HuH-7 (cell line): ENCODE data around the gene CYP4F22.
A peak's percentile ranks its signal among the peaks of the same experiment; 100 is the strongest.

Source experiments
- DNase-seq: peaks from one replicate; pipeline ENCODE4 v3.0.0; 2011; ENCODE audit warnings: low spot score

CYP4F22 gene

DNA sequence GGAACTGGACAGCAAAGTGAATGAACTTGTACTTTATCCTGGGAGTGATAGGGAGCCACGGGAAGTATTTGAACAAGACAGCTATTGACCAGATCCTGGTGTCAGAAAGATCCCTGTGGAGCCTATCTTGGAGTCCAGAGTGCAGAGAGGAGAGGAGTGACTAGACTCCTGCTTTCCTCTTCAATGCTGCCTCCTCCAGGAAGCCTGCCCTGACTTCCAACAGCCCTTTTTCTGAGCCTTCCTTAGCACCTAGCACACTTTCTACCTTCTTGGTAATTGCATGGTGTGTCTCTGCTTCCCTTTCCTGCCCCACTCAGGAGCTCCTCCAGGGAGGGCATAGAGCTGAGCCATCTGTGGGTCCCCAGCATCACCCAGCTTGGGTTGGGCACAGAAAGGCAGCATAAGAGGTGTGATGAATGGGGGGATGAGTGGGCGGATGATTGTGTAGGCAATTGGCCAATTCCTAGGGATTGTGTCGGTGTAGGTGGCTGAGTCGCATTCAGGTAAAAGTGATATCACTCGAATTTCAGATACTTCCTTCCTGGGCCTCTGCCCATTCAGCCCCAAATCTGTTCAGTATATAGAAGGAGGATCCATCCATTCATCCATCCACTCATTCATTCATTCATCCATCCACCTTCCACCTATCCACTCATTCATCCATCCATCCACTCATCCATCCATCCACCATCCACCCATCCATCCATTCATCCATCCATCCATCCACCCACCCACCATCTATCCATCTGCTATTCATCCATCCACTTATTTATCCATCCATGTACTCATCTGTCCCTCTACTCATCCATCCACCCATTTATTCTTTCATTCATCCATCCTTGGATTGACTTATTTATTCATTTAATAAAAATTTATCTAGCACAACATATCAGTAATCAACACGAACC is 26.9 kb downstream of the CYP4F22 start:
- no peak for DNase-seq

DNA sequence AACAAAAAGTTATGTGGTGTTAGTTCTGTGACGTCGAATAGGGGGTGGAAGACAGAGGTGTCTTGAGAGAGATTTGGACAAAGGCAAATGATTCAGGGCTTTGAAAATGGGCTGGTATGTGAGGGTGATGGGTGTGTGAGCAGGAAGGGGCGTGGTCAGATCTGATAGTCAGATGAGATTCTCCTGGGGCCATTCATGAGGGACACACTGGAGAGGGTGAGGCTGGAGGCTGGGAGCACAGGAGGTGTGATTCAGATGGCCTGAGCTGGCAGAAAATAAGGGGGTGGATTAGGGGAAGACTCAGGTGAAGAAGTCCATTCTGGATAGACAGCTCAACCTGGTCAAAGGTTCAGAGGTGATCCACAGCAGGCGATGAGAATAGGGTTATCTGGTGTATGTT is 28.0 kb downstream of the CYP4F22 start:
- DNase-seq: no peak

DNA sequence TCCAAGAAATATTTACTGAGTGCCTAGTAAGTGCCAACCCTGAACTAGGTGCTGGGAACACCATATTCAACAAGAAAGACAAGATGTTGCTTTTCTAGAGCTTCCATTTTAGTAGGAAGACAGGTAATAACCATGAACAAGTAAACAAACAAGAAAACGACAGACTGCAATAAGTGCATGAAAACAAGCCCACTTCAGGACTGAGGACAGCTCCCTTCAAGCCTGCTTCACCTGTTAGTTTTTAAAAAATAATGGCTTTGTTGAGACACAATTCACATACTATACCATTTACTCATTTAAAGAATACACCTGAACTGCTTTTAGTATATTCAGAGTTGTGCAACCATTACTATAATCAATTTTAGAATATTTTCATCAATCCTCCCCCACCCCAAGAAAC is 30.4 kb downstream of the CYP4F22 start:
- DNase-seq: no peak

DNA sequence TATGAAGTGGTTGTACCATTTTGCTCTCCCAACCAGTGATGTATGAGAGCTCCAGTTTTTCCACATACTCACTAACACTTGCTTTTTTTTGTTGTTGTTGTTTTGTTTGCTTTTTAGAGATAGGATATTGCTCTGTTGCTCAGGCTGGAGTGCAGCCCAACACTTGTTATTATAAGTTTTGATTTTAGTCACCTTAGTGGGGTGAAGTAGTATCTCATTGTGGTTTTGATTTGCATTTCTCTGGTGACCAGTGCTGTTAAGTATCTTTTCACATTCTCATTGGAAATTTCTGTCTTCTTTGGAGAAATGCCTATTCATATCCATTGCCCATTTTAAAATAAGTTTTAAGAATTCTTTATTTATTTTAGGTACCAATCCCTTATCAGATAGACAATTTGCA is 31.3 kb downstream of the CYP4F22 start:
- DNase-seq: no peak

DNA sequence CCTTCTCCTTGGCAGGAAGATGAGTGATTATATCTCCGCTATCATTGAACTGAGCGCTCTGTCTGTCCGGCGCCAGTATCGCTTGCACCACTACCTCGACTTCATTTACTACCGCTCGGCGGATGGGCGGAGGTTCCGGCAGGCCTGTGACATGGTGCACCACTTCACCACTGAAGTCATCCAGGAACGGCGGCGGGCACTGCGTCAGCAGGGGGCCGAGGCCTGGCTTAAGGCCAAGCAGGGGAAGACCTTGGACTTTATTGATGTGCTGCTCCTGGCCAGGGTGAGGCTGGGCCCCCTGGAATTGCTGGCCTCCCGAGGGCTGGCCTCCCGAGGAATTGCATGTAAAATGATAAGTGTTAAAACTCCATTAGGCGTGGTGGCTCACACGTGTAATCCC is 32.1 kb downstream of the CYP4F22 start:
- DNase-seq: peak; percentile 30

DNA sequence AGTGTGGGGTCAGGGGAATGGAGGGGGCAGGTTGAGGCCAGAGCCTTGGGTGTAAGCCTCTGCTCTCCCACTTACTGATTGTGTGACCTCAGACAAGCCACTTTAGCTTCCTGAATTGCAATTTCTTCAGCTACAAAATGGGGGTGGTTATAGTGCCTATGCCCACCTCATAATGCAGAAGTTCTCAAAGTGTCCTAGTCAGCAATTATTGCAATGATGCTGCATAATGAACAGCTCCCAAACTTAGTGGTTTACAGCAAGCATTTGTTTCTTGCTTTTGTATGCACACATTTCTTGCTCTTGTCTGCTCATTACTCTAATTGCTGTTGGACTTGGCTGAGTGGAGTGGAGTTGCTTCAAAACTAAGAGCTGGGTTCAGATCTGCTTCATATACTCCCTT is 36.0 kb downstream of the CYP4F22 start:
- DNase-seq: no peak

DNA sequence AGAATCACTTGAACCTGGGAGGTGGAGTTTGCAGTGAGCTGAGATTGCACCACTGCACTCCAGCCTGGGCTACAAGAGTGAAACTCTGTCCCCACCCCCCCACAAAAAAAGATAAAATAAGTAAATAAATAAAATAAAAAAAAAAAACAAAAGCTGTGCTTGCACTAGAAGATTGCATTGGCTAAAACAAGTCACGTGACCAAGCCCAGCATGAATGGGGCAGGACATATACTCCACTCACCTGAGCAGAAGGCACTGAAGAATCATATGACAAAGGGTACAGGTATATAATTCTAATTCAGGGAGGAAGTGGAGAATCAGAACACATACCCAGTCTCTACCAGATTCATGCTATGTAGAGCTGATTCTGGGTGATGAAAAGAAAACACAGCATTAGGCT is 36.6 kb downstream of the CYP4F22 start:
- no peak for DNase-seq

DNA sequence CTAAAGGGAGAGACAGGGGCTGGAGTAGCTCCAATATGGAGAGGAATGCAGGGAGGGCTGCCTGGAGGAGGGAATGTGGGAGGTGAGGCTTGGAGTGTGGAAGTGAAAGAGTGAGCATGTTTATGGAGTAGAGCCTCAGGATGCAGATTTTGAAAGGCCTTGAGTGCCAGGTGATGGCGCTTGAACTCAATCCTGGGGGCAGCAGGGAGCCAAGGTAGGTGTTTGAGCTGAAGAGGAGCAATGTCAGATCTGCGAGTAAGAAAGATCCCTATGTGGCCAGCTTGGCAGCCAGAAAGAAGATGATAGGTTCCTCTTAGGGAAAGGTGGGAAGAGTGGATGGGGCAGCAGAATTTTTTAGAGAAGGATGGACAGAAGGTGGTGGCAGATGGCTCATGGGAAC is 40.3 kb downstream of the CYP4F22 start:
- no peak for DNase-seq

DNA sequence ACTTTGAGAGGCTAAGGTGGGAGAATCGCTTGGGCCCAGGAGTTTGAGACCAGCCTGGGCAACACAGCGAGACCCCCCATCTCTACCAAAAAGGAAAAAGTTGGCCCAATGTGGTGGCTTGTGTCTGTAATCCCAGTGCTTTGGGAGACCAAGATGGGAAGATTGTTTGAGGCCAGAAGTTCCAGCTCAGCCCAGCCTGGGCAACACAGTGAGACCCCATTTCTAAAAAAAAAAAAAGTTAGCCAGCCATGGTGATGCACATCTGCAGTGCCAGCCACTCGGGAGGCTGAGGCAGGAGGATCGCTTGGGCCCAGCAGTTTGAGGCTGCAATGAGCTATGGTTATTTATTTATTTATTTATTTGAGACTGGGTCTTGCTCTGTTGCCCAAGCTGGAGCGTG is 41.3 kb downstream of the CYP4F22 start:
- DNase-seq: no peak

DNA sequence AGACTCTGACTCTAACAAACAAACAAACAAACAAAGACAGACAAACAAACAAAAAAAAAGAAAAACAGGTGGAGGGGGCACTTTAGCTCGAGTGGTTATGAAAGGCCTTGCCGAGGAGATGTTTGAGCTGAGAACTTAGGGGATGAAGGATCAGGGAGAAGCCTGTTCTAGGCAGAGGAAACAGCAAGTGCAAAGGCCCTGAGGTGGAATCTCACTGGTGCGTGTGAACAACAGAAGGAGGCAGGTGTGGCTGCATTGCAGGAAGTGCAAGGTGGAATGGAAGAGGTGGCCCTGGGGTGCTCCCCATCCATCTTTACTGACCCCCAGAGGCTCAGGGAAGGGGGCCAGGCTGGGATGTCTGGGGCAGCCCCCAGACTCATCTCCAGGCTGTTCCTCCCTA is 41.9 kb downstream of the CYP4F22 start:
- DNase-seq: no peak

DNA sequence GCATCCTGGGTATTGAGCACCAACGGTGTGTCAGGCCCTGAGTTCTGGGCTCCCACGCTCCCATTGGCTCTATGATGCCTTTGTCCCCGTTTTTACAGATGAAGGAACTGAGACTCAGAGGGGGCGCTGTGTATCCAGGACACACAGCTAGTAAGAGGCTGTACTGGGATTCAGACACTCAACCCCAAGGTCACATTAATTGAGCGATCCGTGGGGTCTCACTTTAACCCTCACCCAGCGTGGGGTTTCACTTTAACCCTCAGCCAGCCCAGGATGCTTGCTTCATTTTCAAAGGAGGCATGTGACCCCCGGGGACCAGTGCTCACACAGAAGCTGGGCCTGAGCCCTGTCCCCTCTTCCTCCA is 42.6 kb downstream of the CYP4F22 start:
- DNase-seq: no peak

DNA sequence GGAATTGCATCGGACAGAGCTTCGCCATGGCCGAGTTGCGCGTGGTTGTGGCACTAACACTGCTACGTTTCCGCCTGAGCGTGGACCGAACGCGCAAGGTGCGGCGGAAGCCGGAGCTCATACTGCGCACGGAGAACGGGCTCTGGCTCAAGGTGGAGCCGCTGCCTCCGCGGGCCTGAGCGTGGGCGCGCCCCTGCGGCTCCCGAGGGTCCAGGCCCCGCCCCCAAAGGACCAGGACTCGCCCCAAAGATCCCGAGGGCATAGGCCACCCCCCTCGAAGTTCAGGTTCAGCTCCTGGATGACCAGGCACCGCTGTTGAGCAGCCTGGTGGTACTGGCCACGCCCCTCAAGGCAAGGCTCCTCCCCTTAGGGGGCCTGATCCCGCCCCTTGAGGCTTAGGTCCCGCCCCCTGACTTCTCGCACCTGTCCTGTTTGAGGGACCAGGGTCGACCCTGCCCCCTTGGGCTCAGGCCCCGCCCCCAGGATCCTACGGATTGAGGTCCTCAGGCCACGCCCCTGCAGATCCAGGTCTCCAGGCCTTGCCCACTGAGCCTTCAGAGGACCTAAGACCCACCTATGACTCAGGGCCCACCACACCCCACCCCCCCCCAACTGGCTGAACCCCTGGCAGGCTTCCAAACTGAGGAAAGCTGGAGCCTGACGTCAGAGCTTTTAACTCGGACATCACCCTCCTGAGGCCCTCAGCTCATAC is 43.1 kb downstream of the CYP4F22 start:
- peak; percentile 31 for DNase-seq

DNA sequence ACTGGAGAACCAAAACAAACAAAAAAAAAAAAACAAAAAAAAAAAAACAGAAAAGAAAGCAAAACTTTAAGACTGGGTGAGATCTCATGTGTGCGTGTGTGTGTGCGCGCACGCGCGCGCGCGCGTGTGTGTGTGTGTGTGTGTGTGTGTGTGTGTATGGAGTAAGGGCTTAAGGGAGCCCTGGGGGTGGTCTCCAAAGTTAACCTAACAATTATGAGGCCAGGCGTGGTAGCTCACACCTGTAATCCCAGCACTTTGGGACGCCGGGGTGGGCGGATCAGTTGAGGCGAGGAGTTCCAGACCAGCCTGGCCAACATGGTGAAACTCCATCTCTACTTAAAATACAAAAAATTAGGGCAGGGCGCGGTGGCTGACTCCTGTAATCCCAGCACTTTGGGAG is 46.7 kb downstream of the CYP4F22 start:
- DNase-seq: no peak

DNA sequence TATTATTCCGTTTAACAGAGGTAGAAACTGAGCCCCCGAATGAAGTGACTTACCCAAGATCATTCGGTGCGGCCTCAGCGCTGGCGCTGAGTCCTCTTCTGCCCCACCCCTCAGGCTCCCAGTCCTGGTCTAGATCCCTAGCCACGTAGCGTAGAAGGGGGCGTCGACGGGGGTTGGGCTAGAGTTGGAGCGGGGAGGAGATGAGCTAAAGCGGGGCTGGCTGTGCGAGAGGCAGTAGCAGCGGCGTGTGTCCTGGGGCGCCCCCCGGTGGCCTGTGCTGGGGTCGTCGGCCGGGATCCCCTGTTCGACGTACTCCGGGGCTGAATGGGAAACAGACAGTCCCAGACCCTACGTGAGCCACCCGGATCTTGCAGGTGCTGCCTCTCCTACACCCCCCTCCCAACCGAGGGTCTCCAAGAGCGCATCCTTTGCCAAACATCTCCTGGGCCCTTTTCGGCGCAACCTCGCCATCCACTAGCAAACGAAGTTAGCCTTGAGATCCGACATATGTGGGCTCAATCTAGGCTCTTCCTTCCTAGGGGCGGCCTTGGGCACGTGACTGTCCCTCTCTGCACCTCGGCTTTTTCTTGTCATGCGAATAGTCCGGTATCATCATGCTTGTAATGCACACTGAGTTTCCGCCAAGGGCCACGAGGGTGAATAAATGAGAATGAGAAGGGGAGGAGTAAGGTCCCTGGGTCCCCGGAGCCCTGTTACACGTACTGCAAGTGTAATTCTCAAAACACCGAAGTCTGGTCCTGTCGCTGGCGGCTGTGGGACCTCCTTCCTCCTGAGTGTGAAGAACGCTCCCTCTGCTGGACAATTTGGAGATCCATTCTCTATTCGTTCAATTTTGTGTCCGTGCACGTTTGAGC is 47.7 kb downstream of the CYP4F22 start:
- peak; percentile 93 for DNase-seq

DNA sequence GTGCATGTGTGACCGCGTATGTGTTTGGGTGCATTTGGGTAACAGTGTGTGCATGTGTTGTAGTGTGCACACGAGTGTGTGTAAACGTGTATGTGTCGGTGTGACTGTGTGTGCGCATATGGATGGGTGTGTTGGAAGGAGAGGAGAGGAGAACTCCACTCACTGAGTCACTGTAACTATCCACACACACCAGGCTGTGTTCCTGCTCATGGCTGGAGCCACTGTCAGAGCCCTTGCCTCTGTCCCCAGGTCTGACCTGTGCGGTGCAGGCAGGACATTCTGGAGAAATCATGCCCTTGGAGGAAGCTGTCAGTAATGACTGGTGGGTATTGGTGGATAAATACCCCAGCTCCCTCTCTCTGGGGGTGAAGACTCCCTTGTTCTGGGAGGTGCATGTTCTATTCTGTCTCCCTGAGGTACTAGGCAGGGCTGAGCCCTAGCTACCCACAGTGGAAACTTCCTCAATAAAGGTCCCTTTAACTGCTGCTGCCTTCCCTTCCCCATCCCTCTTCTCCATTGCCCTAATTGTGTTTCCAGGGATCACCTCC is 48.4 kb downstream of the CYP4F22 start:
- no peak for DNase-seq

DNA sequence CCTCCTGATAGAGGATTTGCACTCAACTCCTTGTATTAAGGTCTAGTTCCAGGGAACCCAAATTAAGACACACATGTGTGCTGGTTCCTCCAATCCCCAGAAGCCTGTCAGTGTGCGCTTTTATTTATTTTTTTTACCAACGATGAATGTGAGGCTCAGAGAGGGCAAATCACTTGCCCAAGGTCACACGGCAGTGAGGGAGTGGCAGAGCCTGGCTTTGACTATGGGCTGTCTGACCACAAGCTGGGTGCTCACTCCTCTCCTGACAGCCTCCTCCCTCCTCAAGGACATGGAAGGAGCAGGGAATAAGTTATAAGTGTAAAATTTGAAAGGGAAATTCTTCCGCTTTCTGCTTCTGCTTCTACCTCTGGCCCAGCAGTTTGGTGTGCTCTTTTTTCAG is 48.9 kb downstream of the CYP4F22 start:
- DNase-seq: no peak

DNA sequence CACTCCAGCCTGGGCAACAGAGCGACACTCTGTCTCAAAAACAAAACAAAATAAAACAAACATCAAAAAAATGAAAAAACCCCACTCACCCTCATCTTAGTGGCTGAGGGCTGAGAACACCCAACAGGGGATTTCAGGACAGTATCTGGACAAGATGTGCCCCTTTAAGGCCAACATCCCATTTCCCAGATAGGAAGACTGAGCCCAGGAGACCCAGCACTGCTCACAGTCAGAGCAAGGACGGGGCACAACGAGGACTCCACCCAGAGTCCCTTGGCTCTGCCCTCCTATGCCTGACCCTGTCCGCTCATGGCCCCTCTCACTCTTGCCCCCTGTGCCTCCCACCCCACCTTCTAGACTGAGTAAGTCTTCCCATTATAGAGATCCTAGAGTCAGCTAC is 53.8 kb downstream of the CYP4F22 start:
- no peak for DNase-seq

DNA sequence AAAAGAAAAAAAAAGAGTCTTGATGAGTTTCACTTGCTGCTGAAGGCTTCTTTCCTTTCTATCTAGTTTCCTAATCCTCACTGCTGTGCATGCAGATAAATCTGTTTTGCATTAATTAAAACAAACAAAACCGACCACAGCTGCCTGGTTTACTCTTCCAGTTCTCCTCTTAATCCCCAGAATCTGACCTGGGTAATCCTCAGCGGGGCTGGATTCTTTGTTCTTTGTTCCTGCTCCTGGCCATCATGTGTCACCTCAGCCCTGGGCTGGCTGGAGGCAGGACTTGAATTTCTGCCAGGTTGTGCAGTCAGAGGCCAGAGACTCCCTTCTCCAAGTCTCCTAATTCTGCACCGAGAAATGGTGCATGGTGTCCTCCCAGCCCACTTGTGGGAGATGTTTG is 54.5 kb downstream of the CYP4F22 start:
- no peak for DNase-seq

DNA sequence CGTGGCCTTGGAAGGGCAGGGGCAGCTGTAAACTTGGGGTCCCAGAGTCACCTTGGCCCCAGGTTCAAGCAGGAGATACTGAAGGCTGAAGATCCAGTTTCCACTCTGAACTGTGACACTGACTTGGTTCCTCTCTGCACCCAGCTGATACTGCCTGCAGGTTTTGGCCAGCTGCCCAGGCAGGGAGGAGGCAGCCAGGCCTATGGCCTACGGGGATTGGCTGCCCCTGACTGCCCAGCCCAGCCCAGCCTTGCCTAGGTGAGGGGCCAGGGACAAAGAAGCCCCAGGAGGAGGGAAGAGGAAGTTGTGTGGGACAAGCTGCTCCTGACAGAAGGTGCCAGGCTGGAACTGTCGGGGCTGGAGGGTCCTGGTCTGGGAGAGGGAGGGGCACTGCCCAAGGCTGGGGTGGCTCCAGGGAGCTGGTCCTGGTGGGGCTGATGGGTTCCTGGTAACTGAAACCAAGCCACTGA is 55.0 kb downstream of the CYP4F22 start:
- DNase-seq: peak; percentile 34

DNA sequence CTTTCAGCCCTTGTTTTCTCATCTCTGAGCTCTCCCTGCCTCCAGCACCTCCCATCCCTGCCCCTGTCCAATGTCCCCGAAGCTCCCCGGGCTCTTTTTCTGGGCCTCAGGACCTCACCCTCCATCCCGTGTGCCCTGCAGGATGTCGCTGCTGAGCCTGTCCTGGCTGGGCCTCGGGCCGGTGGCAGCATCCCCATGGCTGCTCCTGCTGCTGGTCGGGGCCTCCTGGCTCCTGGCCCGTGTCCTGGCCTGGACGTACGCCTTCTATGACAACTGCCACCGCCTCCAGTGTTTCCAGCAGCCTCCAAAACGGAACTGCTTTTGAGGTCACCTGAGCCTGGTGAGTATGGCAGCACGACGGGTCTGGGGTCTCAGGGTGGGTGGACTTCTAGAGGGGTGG is 55.6 kb downstream of the CYP4F22 start:
- no peak for DNase-seq

DNA sequence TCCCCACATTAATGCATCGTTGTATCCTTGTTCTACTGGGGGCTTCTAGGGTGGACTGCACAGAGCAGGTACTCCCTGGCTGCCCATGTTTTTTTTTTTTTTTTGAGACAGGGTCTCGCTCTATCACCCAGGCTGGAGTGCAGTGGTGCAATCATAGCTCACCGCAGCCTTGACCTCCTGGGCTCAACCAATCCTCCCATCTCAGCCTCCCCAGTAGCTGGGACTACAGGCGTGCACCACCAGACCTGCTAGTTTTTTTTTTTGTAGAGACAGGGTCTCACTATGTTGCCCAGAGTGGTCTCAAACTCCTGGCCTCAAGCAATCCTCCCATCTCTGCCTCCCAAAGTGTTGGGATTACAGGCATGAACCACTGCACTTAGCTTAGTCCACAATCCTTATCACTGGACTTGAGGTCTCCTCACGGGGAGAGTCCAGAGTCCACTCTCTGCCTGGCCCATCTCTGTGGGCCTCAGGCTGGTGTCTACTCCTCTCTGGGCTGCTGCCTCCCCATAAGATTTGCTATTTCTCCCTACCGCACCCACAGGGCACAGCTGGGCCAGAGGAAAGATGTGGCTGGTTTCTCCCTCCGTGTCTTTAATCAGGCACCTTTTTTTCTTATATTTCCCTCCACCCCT is 56.3 kb downstream of the CYP4F22 start:
- DNase-seq: no peak

DNA sequence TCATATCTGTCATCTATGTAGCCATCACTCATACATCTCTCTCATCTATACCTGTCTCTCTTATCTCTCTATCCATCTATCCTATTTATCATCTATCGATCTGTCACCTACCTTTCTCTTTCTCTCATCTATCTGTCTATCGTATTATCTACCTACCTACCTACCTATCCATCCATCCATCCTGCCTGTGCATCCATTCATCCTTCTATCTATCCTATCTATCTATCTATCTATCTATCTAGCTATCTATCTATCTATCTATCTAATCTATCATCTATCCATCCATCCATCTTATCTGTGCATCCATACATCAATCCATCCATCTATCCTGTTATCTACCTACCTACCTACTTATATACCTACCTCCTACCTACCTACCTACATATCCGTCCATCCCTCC is 62.1 kb downstream of the CYP4F22 start:
- DNase-seq: no peak
